ENCODE data around the gene ADGRB3.

The ADGRB3 gene

GRCh38 chr6:69343851-69344250 is 708.8 kb downstream of the ADGRB3 start:
- TF ChIP-seq Cebpa-rat (IDR thresholded peaks at IDR 0.05), result no peak
- Histone ChIP-seq H3K36me3 (no peaks in the 10 kb centered on the region), H3K27me3 (no peaks in the 10 kb centered on the region), H3K4me2 (no peak overlapping the region), H3K4me1 (no peaks in the 10 kb centered on the region), H4K20me1 (no peaks in the 10 kb centered on the region), H3K9me3 (no peaks in the 10 kb centered on the region), H3K27ac (no peak overlapping the region), H3K4me3 (no peak overlapping the region), H3K9ac (no peak overlapping the region)

GRCh38 chr6:69349771-69350170 is 714.7 kb downstream of the ADGRB3 start:
- Histone ChIP-seq H4K20me1 (no peaks in the 10 kb centered on the region), H3K4me3 (no peak overlapping the region), H3K4me2 (no peak overlapping the region), H3K9ac (no peak overlapping the region), H3K27ac (no peak overlapping the region), H3K36me3 (no peaks in the 10 kb centered on the region), H3K27me3 (no peaks in the 10 kb centered on the region), H3K4me1 (no peaks in the 10 kb centered on the region), H3K9me3 (no peaks in the 10 kb centered on the region)
- TF ChIP-seq Cebpa-rat (IDR thresholded peaks at IDR 0.05), result no peak

DNA sequence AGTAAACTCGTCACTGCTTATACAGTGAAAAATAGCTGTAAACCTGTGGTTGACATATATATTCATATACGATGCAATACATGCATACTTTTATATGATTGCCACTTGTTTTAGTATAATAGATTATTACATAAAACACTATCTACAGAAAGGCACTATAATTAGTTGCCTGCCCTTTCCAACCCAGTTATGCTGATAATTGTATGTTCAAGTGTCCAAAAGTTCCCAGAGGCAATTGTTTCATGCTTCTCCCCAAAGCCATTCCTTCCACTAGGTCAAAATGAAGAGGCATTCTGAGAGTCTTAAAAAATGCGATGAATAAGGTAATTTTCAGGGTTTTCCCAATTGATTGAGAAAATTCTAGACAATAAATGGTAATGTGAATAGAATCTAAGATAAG is 727.1 kb downstream of the ADGRB3 start:
- no peak for TF ChIP-seq Cebpa-rat (IDR thresholded peaks at IDR 0.05)
- H3K4me1 ChIP-seq, result no peaks in the 10 kb centered on the region

GRCh38 chr6:69366831-69367230 is 731.7 kb downstream of the ADGRB3 start:
- H3K4me1 ChIP-seq, result no peaks in the 10 kb centered on the region
- H3K27ac ChIP-seq, result no peak overlapping the region
- H3K36me3 ChIP-seq, result no peaks in the 10 kb centered on the region
- H3K27me3 ChIP-seq, result no peaks in the 10 kb centered on the region
- H3K4me3 ChIP-seq, result no peak overlapping the region
- no peaks in the 10 kb centered on the region for H4K20me1 ChIP-seq
- TF ChIP-seq Cebpa-rat (IDR thresholded peaks at IDR 0.05), result no peak
- no peak overlapping the region for H3K9ac ChIP-seq
- no peak overlapping the region for H3K4me2 ChIP-seq
- no peaks in the 10 kb centered on the region for H3K9me3 ChIP-seq

More for the DNA sequence above, 727.1 kb downstream of the ADGRB3 start:
- H4K20me1 ChIP-seq, result no peaks in the 10 kb centered on the region
- no peak overlapping the region for H3K4me2 ChIP-seq
- no peak overlapping the region for H3K27ac ChIP-seq
- H3K4me3 ChIP-seq, result no peak overlapping the region
- H3K9ac ChIP-seq, result no peak overlapping the region
- no peaks in the 10 kb centered on the region for H3K36me3 ChIP-seq
- H3K27me3 ChIP-seq, result no peaks in the 10 kb centered on the region
- no peaks in the 10 kb centered on the region for H3K9me3 ChIP-seq

- Histone ChIP-seq H4K20me1 (no peaks in the 10 kb centered on the region), H3K9ac (no peak overlapping the region), H3K27me3 (no peaks in the 10 kb centered on the region), H3K27ac (no peak overlapping the region), H3K4me3 (no peak overlapping the region), H3K4me1 (no peaks in the 10 kb centered on the region), H3K9me3 (no peaks in the 10 kb centered on the region), H3K36me3 (no peaks in the 10 kb centered on the region), H3K4me2 (no peak overlapping the region)
- TF ChIP-seq Cebpa-rat (IDR thresholded peaks at IDR 0.05), result no peak
Measured at GRCh38 chr6:69368613-69369012, 733.5 kb downstream of the ADGRB3 start.

- no peaks in the 10 kb centered on the region for H3K4me1 ChIP-seq
- no peaks in the 10 kb centered on the region for H4K20me1 ChIP-seq
- H3K4me3 ChIP-seq, result no peak overlapping the region
- H3K27ac ChIP-seq, result no peak overlapping the region
- no peak for TF ChIP-seq Cebpa-rat (IDR thresholded peaks at IDR 0.05)
- no peaks in the 10 kb centered on the region for H3K27me3 ChIP-seq
- no peaks in the 10 kb centered on the region for H3K36me3 ChIP-seq
- H3K9me3 ChIP-seq, result no peaks in the 10 kb centered on the region
- H3K4me2 ChIP-seq, result no peak overlapping the region
- no peak overlapping the region for H3K9ac ChIP-seq
Measured at GRCh38 chr6:69370763-69371162, 735.7 kb downstream of the ADGRB3 start.

DNA sequence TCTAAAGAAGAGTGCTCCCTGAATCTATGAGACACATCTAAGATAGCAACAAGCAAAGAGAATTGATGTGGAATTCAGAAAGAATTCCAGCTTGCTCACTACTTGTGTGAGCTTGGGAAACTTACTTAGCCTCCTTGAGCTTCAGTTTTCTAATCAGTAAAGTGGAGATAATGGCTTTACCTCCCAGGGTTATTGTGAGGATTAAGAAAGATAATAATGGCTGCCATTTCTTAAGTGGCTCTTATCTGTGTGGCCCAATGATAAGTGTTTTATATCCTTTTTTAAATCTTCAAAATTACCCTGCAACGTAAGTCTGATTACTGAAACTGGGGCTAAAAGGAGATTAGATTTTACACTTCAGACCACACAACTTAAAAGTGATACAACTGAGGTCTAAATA is 743.2 kb downstream of the ADGRB3 start:
- TF ChIP-seq Cebpa-rat (IDR thresholded peaks at IDR 0.05), result no peak
- Histone ChIP-seq H3K27ac (no peak overlapping the region), H3K36me3 (no peaks in the 10 kb centered on the region), H3K27me3 (no peaks in the 10 kb centered on the region), H3K4me3 (no peak overlapping the region), H3K4me2 (no peak overlapping the region), H3K9me3 (no peaks in the 10 kb centered on the region), H4K20me1 (no peaks in the 10 kb centered on the region), H3K9ac (no peak overlapping the region), H3K4me1 (no peaks in the 10 kb centered on the region)

- Histone ChIP-seq H3K4me2 (no peak overlapping the region), H3K9me3 (no peaks in the 10 kb centered on the region), H3K36me3 (no peaks in the 10 kb centered on the region), H3K27me3 (no peaks in the 10 kb centered on the region), H3K4me3 (no peak overlapping the region), H3K27ac (no peak overlapping the region), H3K9ac (no peak overlapping the region), H3K4me1 (no peaks in the 10 kb centered on the region), H4K20me1 (no peaks in the 10 kb centered on the region)
- no peak for TF ChIP-seq Cebpa-rat (IDR thresholded peaks at IDR 0.05)
Measured at GRCh38 chr6:69379518-69379917, 744.4 kb downstream of the ADGRB3 start.

GRCh38 chr6:69383627-69384026 is 748.5 kb downstream of the ADGRB3 start:
- no peak overlapping the region for H3K27ac ChIP-seq
- no peak overlapping the region for H3K4me2 ChIP-seq
- no peak overlapping the region for H3K4me3 ChIP-seq
- H3K9ac ChIP-seq, result no peak overlapping the region
- H3K27me3 ChIP-seq, result no peaks in the 10 kb centered on the region
- no peaks in the 10 kb centered on the region for H3K9me3 ChIP-seq
- no peaks in the 10 kb centered on the region for H3K4me1 ChIP-seq
- H3K36me3 ChIP-seq, result no peaks in the 10 kb centered on the region
- TF ChIP-seq Cebpa-rat (IDR thresholded peaks at IDR 0.05), result no peak
- H4K20me1 ChIP-seq, result no peaks in the 10 kb centered on the region

DNA sequence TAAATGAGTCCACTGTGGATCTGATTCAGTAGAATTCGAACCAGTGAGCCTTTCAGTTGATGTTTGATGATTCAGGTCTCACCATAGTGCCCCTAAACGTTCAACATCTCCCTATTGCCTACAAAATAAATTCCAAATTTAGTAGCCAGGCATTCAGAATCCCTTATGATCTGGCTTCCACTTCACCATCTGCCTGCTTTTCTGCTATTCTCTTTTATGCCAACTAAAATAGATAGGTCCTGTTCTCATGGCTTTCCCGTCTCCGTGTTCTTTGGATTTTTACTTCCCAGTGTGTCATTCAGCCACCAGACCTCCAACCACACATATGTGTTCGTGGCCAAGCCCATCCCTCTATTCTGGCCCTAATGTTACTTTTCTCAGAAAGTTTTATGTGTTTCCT is 751.3 kb downstream of the ADGRB3 start:
- no peaks in the 10 kb centered on the region for H4K20me1 ChIP-seq
- TF ChIP-seq Cebpa-rat (IDR thresholded peaks at IDR 0.05), result no peak
- no peak overlapping the region for H3K27ac ChIP-seq
- H3K9ac ChIP-seq, result no peak overlapping the region
- peaks cover 8% of the 10 kb centered on the region for H3K4me1 ChIP-seq
- H3K4me2 ChIP-seq, result no peak overlapping the region
- no peaks in the 10 kb centered on the region for H3K36me3 ChIP-seq
- H3K27me3 ChIP-seq, result no peaks in the 10 kb centered on the region
- H3K4me3 ChIP-seq, result no peak overlapping the region
- H3K9me3 ChIP-seq, result no peaks in the 10 kb centered on the region

DNA sequence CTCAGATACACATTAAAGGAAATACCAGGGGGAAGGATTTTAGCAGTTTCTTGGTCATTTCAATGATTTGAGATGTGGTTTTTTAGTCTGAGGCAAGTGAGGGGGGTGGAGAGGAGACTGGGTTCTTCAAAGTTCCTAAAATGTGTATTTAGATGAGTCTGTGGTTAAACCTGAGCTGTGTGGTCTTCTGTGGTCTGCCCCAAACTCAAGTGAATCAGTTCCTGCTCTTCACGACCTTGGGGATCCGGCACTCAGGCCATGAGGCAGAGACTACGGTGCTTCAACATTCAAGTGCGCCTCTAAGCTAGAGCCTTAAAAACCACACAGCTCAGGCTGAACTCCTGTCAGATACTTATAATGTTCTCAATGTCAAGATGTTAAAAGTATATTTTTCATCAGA is 755.0 kb downstream of the ADGRB3 start:
- H3K9ac ChIP-seq, result no peak overlapping the region
- no peaks in the 10 kb centered on the region for H3K27me3 ChIP-seq
- H3K4me1 ChIP-seq, result peaks cover 8% of the 10 kb centered on the region
- no peak for TF ChIP-seq Cebpa-rat (IDR thresholded peaks at IDR 0.05)
- H3K36me3 ChIP-seq, result no peaks in the 10 kb centered on the region
- H3K9me3 ChIP-seq, result no peaks in the 10 kb centered on the region
- no peak overlapping the region for H3K4me3 ChIP-seq
- H3K27ac ChIP-seq, result no peak overlapping the region
- H3K4me2 ChIP-seq, result peak overlapping the region; percentile 33
- H4K20me1 ChIP-seq, result no peaks in the 10 kb centered on the region

All from BLaER1 (cell line).